ENCODE data around the gene SHISAL2B. TPM values are rescaled to one million over a fixed set of nuclear protein-coding genes. Genes with fewer than 3 reads are reported as not detected.
"Not testable (repeated sequence)": the region's sequence is repeated elsewhere in the genome, so short reads cannot be mapped to it uniquely, and the experiment has no call there.

Gene SHISAL2B
- total and polyA plus RNA-seq, 2 experiments from 2014 or later, result 0.56 TPM; not detected in 1

- H3K36me3 ChIP-seq (replicated peaks; ENCODE audit: insufficient read depth, low read depth), result no peaks in the 10 kb centered on the region
- H3K9me2 ChIP-seq (replicated peaks; ENCODE audit: insufficient read depth), result no peaks in the 10 kb centered on the region
- no peak overlapping the region for H2AFZ ChIP-seq
- no peaks in the 10 kb centered on the region for H3K79me2 ChIP-seq
- H3K4me3 ChIP-seq, result no peak overlapping the region
- no peaks in the 10 kb centered on the region for H3K27me3 ChIP-seq
- peaks cover 8% of the 10 kb centered on the region for H3K4me1 ChIP-seq (ENCODE audit: insufficient read depth)
- 66% methylated on average over 3 of the region's 3 CpGs for WGBS (ENCODE audit: low lambda C conversion rate, missing lambda C conversion rate)
- no peak overlapping the region for H3K27ac ChIP-seq
- DNase-seq (ENCODE audit: low spot score), result no peak
- H4K20me1 ChIP-seq (ENCODE audit: insufficient read depth, poor library complexity, severe bottlenecking), result no peaks in the 10 kb centered on the region
- no peak for TF ChIP-seq EZH2 (IDR thresholded peaks at IDR 0.05; ENCODE audit: borderline replicate concordance)
- TF ChIP-seq CTCF (IDR thresholded peaks at IDR 0.05; ENCODE audit: poor library complexity), result no peak
- no peak for TF ChIP-seq EZH2phosphoT487 (IDR thresholded peaks at IDR 0.05; ENCODE audit: low read depth, severe bottlenecking, unreplicated experiment)
- no peaks in the 10 kb centered on the region for H3K9me3 ChIP-seq (ENCODE audit: low read depth)
- no peak overlapping the region for H3K4me2 ChIP-seq
Measured at GRCh38 chr5:64659289-64659688, 31.0 kb upstream of the SHISAL2B start.

- not testable (repeated sequence) for H3K27me3 ChIP-seq; H3K27ac ChIP-seq; H4K20me1 ChIP-seq (ENCODE audit: insufficient read depth, poor library complexity, severe bottlenecking); H3K9me2 ChIP-seq (replicated peaks; ENCODE audit: insufficient read depth); H2AFZ ChIP-seq; DNase-seq (ENCODE audit: low spot score); H3K79me2 ChIP-seq; H3K4me3 ChIP-seq; H3K4me1 ChIP-seq (ENCODE audit: insufficient read depth); H3K4me2 ChIP-seq; H3K9me3 ChIP-seq (ENCODE audit: low read depth); H3K36me3 ChIP-seq (replicated peaks; ENCODE audit: insufficient read depth, low read depth)
- WGBS (ENCODE audit: low lambda C conversion rate, missing lambda C conversion rate), result 60% methylated on average over 6 of the region's 6 CpGs
Measured at GRCh38 chr5:64663181-64663580, 27.1 kb upstream of the SHISAL2B start.

GRCh38 chr5:64665243-64665642 is 25.1 kb upstream of the SHISAL2B start:
- no peaks in the 10 kb centered on the region for H3K4me1 ChIP-seq (ENCODE audit: insufficient read depth)
- no peaks in the 10 kb centered on the region for H3K36me3 ChIP-seq (replicated peaks; ENCODE audit: insufficient read depth, low read depth)
- TF ChIP-seq EZH2 (IDR thresholded peaks at IDR 0.05; ENCODE audit: borderline replicate concordance), result no peak
- TF ChIP-seq EZH2phosphoT487 (IDR thresholded peaks at IDR 0.05; ENCODE audit: low read depth, severe bottlenecking, unreplicated experiment), result no peak
- no peak for TF ChIP-seq CTCF (IDR thresholded peaks at IDR 0.05; ENCODE audit: poor library complexity)
- H3K27me3 ChIP-seq, result no peaks in the 10 kb centered on the region
- H4K20me1 ChIP-seq (ENCODE audit: insufficient read depth, poor library complexity, severe bottlenecking), result no peaks in the 10 kb centered on the region
- H3K9me3 ChIP-seq (ENCODE audit: low read depth), result no peaks in the 10 kb centered on the region
- H3K4me2 ChIP-seq, result peak overlapping the region; percentile 63
- peak overlapping the region; percentile 83 for H3K27ac ChIP-seq
- DNase-seq (ENCODE audit: low spot score), result no peak
- no peaks in the 10 kb centered on the region for H3K79me2 ChIP-seq
- WGBS (ENCODE audit: low lambda C conversion rate, missing lambda C conversion rate), result 39% methylated on average over 2 of the region's 2 CpGs
- H2AFZ ChIP-seq, result no peak overlapping the region
- no peak overlapping the region for H3K4me3 ChIP-seq
- no peaks in the 10 kb centered on the region for H3K9me2 ChIP-seq (replicated peaks; ENCODE audit: insufficient read depth)

- 15% methylated on average over 1 of the region's 1 CpG for WGBS (ENCODE audit: low lambda C conversion rate, missing lambda C conversion rate)
Measured at GRCh38 chr5:64666078-64666477, 24.2 kb upstream of the SHISAL2B start.

More at GRCh38 chr5:64666078-64666477, 24.2 kb upstream of the SHISAL2B start:
- H3K36me3 ChIP-seq (replicated peaks; ENCODE audit: insufficient read depth, low read depth), result no peaks in the 10 kb centered on the region
- no peaks in the 10 kb centered on the region for H3K9me2 ChIP-seq (replicated peaks; ENCODE audit: insufficient read depth)
- H3K79me2 ChIP-seq, result no peaks in the 10 kb centered on the region
- peak overlapping the region; percentile 63 for H3K4me2 ChIP-seq
- H4K20me1 ChIP-seq (ENCODE audit: insufficient read depth, poor library complexity, severe bottlenecking), result no peaks in the 10 kb centered on the region
- TF ChIP-seq EZH2 (IDR thresholded peaks at IDR 0.05; ENCODE audit: borderline replicate concordance) (no peak), CTCF (IDR thresholded peaks at IDR 0.05; ENCODE audit: poor library complexity) (no peak), EZH2phosphoT487 (IDR thresholded peaks at IDR 0.05; ENCODE audit: low read depth, severe bottlenecking, unreplicated experiment) (no peak)
- no peaks in the 10 kb centered on the region for H3K27me3 ChIP-seq
- H3K4me3 ChIP-seq, result no peak overlapping the region
- no peak overlapping the region for H2AFZ ChIP-seq
- no peaks in the 10 kb centered on the region for H3K9me3 ChIP-seq (ENCODE audit: low read depth)
- H3K4me1 ChIP-seq (ENCODE audit: insufficient read depth), result no peaks in the 10 kb centered on the region
- H3K27ac ChIP-seq, result peak overlapping the region; percentile 83
- peak; percentile 65 for DNase-seq (ENCODE audit: low spot score)

All from hepatocyte (in vitro differentiated cells).